ENCODE results near the gene ADAMTS12.

The ADAMTS12 gene

DNA sequence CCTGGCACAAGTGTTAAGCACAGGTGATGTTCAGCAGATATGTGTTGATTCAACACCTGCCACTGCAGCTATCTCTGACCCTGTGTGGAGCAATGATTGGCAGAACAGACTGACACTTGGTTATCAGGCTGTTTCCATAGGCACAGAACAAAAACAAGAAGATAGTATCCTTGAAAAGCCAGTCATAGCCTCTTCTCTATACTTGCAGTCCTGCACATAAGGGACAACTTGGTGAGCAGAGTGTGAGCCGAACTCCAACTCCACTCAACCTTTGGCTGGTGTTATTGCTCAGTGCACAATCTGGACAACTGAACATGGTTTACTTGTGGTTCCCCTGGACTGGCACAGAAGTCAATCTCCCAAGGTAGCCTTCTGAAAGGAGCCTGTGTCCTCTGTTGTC lies 99.2 kb downstream of the ADAMTS12 start:
- ATAC-seq, result no peak
- TF ChIP-seq ESRRG (CRISPR knock-in tag; IDR thresholded peaks at IDR 0.05) (no peak), ZNF565 (CRISPR knock-in tag; conservative IDR thresholded peaks at IDR 0.05; ENCODE audit: low read depth) (no peak), TSHZ2 (CRISPR knock-in tag; IDR thresholded peaks at IDR 0.05) (no peak), CSDC2 (CRISPR knock-in tag; IDR thresholded peaks at IDR 0.05) (no peak), ISL1 (CRISPR knock-in tag; IDR thresholded peaks at IDR 0.05) (no peak), GLIS3 (CRISPR knock-in tag; IDR thresholded peaks at IDR 0.05) (no peak), ZFP3 (CRISPR knock-in tag; IDR thresholded peaks at IDR 0.05) (no peak)

- no peak for TF ChIP-seq ARNTL (CRISPR knock-in tag; IDR thresholded peaks at IDR 0.05; ENCODE audit: borderline replicate concordance, low read depth)
- no peak for TF ChIP-seq TCF4 (CRISPR knock-in tag; IDR thresholded peaks at IDR 0.05; ENCODE audit: borderline replicate concordance)
- TF ChIP-seq CSRNP3 (CRISPR knock-in tag; IDR thresholded peaks at IDR 0.05), result no peak
- TF ChIP-seq TOX (CRISPR knock-in tag; IDR thresholded peaks at IDR 0.05; ENCODE audit: borderline replicate concordance), result no peak
- ATAC-seq, result no peak
Measured at GRCh38 chr5:33789567-33789957, 102.2 kb downstream of the ADAMTS12 start.

DNA sequence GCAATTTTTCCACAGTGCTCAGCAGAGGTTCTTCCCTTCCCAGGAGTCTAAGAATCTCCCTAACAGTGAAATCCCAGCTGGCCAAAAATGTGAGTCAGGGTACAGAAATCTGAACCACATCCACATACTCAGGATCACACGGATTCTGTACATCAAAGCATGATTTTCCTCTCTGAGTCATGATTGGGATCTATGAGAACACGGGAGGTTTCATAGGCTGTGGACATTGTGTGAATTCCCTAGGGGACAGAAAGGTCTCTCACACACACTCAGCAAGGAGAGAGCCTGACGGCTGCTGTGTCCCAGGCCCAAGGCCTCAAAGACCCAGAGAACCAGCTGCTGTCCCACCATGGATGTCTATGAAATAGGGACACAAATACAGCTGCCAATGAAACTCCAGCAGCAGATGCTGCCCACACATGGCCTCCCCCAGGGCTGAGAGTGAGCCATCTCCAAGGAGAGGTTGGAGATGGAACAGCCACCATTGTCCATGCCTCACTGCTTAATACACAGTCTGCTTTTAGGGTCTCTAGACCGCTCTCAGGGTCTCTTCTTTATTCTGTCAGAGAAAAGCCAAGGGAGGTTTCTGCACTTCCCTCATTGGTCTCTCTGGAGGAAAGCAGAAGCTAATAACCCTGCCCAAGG lies 102.7 kb downstream of the ADAMTS12 start:
- no peak for TF ChIP-seq CSRNP3 (CRISPR knock-in tag; IDR thresholded peaks at IDR 0.05)
- no peak for TF ChIP-seq GLIS3 (CRISPR knock-in tag; IDR thresholded peaks at IDR 0.05)
- no peak for TF ChIP-seq CSDC2 (CRISPR knock-in tag; IDR thresholded peaks at IDR 0.05)
- no peak for TF ChIP-seq TSHZ2 (CRISPR knock-in tag; IDR thresholded peaks at IDR 0.05)
- no peak for TF ChIP-seq TOX (CRISPR knock-in tag; IDR thresholded peaks at IDR 0.05; ENCODE audit: borderline replicate concordance)
- TF ChIP-seq ZC3H10 (CRISPR knock-in tag; IDR thresholded peaks at IDR 0.05), result no peak
- no peak for TF ChIP-seq BACH2 (CRISPR knock-in tag; IDR thresholded peaks at IDR 0.05; ENCODE audit: borderline replicate concordance)
- no peak for TF ChIP-seq ZNF70 (CRISPR knock-in tag; IDR thresholded peaks at IDR 0.05)
- TF ChIP-seq ZNF8 (CRISPR knock-in tag; IDR thresholded peaks at IDR 0.05), result no peak
- no peak for TF ChIP-seq ARNTL (CRISPR knock-in tag; IDR thresholded peaks at IDR 0.05; ENCODE audit: borderline replicate concordance, low read depth)
- no peak for TF ChIP-seq ZFP3 (CRISPR knock-in tag; IDR thresholded peaks at IDR 0.05)
- peak; percentile 68 for ATAC-seq

DNA sequence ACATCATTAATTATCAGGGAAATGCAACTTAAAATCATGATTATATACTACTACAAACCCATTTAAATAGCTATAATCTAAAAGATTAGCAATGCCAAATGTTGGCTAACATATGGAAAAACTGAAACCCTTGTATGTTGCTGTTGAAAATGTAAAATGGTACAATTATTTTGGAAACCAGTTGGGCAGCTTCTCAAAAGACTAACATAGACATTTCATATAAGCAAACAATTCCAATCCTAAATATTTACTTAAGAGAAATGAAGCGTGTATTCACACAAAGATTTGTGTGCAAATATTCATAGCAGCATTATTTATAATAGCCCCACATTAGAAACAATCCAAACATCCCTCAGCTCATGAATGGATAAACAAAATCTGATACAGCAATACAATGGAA lies 106.2 kb downstream of the ADAMTS12 start:
- ATAC-seq, result no peak
- TF ChIP-seq CSRNP3 (CRISPR knock-in tag; IDR thresholded peaks at IDR 0.05), result no peak
- no peak for TF ChIP-seq TSHZ2 (CRISPR knock-in tag; IDR thresholded peaks at IDR 0.05)
- no peak for TF ChIP-seq ARNTL (CRISPR knock-in tag; IDR thresholded peaks at IDR 0.05; ENCODE audit: borderline replicate concordance, low read depth)
- no peak for TF ChIP-seq ZFP30 (CRISPR knock-in tag; IDR thresholded peaks at IDR 0.05)
- TF ChIP-seq SNAI2 (CRISPR knock-in tag; IDR thresholded peaks at IDR 0.05), result no peak
- no peak for TF ChIP-seq ZNF565 (CRISPR knock-in tag; conservative IDR thresholded peaks at IDR 0.05; ENCODE audit: low read depth)
- no peak for TF ChIP-seq CSDC2 (CRISPR knock-in tag; IDR thresholded peaks at IDR 0.05)
- TF ChIP-seq TOX (CRISPR knock-in tag; IDR thresholded peaks at IDR 0.05; ENCODE audit: borderline replicate concordance), result no peak
- no peak for TF ChIP-seq TCF4 (CRISPR knock-in tag; IDR thresholded peaks at IDR 0.05; ENCODE audit: borderline replicate concordance)
- TF ChIP-seq, protein P1, sequence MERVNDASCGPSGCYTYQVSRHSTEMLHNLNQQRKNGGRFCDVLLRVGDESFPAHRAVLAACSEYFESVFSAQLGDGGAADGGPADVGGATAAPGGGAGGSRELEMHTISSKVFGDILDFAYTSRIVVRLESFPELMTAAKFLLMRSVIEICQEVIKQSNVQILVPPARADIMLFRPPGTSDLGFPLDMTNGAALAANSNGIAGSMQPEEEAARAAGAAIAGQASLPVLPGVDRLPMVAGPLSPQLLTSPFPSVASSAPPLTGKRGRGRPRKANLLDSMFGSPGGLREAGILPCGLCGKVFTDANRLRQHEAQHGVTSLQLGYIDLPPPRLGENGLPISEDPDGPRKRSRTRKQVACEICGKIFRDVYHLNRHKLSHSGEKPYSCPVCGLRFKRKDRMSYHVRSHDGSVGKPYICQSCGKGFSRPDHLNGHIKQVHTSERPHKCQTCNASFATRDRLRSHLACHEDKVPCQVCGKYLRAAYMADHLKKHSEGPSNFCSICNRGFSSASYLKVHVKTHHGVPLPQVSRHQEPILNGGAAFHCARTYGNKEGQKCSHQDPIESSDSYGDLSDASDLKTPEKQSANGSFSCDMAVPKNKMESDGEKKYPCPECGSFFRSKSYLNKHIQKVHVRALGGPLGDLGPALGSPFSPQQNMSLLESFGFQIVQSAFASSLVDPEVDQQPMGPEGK (CRISPR knock-in tag; IDR thresholded peaks at IDR 0.05; ENCODE audit: borderline replicate concordance), result no peak

All from SK-N-SH treated with all-trans-retinoic acid at 6 μM for 48 hours (cell line).